Right kidney (tissue), 1 donor: Measurements from ENCODE around the gene RNF19B.
A peak's percentile ranks its signal among the peaks of the same experiment; 100 is the strongest.
"Not testable (repeated sequence)": the region's sequence is repeated elsewhere in the genome, so short reads cannot be mapped to it uniquely, and the experiment has no call there.

Source experiments
- DNase-seq: peaks from one replicate; pipeline ENCODE4 v3.0.0-alpha.2; 2016

Gene RNF19B

GRCh38 chr1:32929366-32929765 is 35.2 kb downstream of the RNF19B start:
- no peak for DNase-seq

DNA sequence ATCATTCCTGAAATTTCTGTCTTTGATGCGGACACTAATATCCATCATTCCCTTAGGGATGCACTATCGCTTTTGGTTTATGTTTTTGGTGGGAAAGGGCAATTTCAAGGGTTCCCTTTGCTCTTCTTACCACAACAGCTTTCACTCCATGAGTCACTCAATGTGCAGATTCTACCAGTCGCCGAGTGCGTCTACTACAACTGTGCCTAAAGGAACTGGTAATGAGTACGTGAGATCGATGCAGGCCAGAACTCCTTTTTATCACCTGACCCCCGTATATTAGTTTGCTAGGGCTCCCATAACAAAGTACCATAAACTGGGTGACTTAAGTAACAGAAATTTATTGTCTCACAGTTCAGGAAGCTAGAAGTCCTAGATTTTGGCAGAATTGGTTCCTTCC is 35.9 kb downstream of the RNF19B start:
- DNase-seq, result no peak

- no peak for DNase-seq
Measured at GRCh38 chr1:32928285-32928684, 36.3 kb downstream of the RNF19B start.

- no peak for DNase-seq
Measured at GRCh38 chr1:32927441-32927840, 37.2 kb downstream of the RNF19B start.

DNA sequence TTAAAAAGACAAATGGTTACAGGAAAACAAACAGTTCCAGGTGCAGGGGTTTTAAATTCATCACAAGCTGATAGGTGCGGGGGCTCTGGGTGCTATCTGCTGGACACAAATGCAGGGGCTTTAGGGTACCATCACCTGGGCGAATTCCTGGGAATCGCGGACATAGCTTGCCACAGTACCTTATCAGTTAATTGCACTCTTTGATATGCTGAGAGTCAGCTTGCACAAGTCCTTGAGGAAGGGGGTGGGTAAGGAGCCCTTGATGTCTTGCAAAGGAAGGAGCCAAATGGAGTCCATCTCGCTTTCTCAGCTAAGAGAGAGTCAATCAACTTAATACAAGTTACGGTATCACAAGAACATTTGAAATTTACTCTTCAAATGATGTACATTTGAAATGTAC is 38.0 kb downstream of the RNF19B start:
- no peak for DNase-seq

GRCh38 chr1:32925403-32926162 is 39.0 kb downstream of the RNF19B start:
- DNase-seq, result peak; percentile 59

GRCh38 chr1:32924881-32925344 is 39.7 kb downstream of the RNF19B start:
- peak; percentile 60 for DNase-seq

GRCh38 chr1:32920833-32921232 is 43.8 kb downstream of the RNF19B start:
- DNase-seq, result no peak

DNA sequence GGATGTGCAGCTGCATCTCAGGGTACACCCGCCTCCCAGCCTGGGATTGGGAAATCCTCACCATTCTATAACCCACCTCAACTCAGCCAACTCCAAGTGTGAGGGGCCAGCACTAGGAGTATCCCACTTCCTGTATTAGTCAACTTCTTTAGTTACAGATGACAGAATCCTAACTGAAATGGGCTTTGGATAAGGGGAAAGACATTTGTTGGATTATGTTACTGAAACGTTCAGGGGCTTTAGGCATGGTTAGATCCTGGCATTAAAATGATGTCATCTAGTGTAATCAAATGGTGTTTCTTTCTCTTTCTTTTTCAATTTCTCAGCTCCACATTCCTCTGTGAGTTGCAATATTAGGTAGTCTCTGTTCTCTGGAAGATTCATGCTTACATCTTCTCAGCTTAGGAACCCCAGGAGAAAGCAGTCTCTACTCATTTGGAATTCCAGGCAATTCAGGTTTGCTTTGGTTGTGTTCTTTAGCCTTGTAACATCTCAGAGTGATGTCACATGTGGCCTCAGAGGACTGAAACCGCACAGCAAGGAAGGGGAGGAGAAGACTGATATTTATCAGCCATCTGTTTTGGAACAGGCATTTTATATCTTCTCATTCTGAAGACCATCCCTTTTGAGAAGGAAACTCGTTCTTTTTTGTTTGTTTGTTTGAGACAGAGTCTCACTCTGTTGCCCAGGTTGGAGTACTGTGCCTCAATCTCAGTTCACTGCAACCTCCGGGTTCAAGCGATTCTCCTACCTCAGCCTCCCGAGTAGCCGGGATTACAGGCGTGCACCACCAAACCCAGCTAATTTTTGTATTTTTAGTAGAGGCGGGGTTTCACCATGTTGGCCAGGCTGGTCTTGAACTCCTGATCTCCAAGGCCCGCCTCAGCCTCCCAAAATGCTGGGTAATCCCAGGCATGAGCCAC is 44.5 kb downstream of the RNF19B start:
- DNase-seq, result no peak

DNA sequence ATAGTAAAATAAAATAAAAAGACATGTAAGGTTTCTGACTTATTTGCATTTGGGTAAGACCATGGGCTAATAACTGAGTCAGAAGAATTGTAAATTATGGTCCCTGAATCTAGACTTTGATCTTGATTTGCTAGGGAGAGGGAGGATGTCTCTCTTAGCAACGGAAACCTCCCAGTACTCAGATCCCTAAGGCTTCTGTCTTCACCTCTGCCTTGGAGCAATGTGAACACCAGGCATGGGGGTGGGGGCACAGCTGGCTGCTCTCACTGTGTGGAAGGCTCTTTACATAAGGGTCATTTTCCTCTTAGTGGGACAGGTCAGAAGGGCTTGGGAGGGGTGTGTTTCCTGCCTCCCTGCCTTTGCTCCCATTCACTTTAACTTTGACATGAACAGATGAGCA is 46.4 kb downstream of the RNF19B start:
- DNase-seq, result no peak

DNA sequence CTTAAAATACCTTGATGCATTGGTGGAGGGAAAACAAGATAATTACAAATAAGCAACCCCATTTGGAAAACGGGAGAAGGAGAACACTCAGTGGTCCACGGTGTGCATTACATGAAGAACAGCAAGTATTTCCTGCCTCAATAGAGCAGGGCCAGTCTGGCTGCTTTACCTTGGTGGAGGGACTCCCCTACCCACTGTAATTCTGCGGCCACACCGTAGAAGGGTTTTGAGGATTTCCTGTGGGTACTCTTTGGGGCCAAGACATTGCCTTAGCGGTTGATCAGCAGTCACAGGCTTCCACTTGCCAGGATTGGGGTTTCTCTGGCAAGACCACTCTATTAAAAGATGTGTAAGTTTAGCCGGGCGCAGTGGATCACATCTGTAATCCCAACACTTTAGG is 47.1 kb downstream of the RNF19B start:
- DNase-seq, result no peak

DNA sequence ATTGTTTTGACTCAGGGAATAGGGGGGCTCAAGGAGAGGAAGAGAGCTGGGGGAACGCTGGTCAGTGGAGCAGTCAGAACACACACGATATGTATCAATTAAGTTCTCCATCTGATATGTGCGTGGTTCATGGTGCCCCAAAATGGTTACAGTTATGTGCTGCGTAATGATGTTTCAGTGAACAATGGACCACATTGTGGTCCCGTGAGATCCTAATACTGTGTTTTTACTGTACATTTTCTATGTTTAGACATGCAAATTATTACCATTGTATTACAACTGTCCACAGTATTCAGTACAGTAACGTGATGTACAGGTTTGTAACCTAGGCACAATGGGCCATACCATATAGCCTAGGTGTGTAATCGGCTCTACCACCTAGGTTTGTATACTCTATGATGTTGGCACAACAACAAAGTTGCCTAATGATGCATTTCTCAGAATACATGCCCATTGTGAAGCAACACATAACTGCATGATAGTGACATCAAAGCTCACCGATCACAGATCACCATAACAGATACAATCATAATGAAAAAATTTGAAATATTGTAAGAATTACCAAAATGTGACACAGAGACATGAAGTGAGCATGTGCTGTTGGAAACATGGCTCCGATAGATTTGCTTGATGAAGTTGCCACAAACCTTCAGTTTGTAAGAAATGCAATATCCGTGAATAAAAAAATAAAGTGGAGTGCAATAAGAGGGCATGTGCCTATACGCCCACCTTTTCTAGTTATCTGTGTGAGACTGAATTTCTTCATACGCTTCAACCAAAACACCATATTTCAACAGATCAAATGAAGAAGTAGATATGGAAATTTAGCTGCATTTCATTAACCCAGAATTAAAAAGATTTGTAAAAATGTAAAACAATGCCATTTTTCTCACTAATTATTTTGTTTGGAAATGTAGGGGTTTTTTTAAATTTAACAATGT is 48.6 kb downstream of the RNF19B start:
- DNase-seq, result no peak

DNA sequence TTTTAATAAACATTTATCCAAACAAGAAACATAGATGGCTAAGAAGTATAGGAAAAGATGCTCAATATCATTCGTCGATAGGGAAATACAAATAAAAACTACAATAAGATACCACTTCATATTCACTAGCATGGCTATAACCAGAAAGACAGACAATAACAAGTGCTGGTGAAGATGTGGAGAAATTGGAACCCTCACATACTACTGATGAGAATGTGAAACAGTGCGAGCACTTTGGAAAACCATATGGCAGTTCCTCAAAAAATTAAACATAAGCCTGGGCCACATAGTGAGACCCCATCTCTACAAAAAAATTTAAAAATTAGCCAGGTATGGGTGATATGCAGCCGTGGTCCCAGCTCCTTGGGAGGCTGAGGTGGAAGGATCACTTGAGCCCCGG is 54.3 kb downstream of the RNF19B start:
- no peak for DNase-seq

- no peak for DNase-seq
Measured at GRCh38 chr1:32907435-32907834, 57.2 kb downstream of the RNF19B start.

- DNase-seq, result no peak
Measured at GRCh38 chr1:32906654-32907053, 58.0 kb downstream of the RNF19B start.

- not testable (repeated sequence) for DNase-seq
Measured at GRCh38 chr1:32905588-32905987, 59.0 kb downstream of the RNF19B start.

DNA sequence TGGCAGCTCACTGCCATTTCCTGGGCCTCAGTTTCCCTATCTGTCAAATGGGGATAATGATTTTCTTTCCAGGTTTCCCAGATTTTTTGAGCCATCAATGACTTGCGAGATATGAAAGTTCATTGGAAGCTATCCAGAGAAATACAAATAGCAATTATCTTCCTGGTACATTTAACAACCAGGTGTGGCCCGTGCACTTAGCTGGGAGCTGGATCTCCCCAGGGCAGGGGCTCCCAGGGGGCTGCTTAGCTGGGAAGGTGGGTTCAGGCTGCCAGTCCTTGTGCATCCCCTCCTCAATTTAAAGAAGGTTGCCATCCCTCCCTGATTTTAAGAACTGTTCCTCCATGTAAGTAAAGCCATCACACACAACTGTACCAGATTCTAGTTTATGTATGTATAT is 59.8 kb downstream of the RNF19B start:
- no peak for DNase-seq

DNA sequence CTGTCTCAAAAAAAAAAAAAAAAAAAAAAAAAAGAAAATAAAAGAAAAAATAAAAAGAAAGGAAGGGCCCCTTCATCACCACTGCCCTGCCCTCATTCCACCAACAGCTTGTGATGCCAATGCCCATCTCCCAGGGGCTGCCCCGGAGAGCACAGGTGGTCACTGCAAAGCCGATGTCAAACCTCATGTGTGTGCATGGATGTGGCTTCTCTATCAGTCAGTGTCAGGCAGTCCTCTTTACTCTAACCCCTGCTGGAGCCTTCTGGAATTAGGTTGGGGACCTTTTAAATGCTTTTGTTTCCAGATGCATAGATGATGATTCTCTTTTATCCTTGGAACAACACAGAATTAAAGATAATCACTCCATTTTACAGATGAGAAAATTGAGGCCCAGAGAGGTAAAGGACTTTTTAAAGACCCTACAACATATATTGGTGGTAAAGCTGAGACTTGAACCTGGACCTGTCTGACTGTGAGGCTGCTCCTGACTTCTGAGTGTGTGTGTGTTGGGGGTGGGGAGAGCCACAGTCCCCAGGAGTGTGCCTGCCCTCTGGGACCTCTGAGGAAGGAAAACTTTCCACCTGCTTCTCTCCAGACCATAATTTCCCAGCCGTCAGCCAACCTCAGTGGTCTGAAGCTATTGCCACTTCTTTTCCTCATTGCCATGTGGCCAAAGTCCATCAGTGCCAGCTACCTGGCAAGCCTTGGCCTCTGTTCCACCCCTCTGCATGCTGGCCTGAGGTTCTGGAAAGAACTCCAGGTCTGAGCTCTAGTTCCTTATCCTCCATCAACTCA is 60.4 kb downstream of the RNF19B start:
- DNase-seq, result no peak

DNA sequence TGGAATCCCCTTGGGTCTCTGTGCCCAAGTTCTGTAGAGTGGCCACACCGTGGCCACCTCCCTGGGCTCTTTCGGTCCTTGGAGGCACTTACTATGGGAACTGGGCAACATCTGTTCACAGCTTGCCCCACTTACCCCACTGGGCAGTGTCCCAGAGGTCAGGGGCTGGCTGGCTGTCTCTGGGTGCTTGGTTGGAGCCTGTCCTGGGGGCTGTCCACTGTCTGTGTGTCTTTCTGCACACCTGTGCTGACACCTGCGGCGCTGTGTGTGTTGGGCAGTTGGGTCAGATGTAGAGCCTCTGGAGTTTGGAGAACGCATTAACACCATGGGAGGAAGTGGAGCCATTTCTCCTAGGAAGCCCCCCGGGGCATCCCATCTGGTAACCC is 62.1 kb downstream of the RNF19B start:
- DNase-seq, result no peak

GRCh38 chr1:32901823-32902534 is 62.6 kb downstream of the RNF19B start:
- DNase-seq, result no peak
